ENCODE measurements around the gene STK32C.

Gene STK32C

DNA sequence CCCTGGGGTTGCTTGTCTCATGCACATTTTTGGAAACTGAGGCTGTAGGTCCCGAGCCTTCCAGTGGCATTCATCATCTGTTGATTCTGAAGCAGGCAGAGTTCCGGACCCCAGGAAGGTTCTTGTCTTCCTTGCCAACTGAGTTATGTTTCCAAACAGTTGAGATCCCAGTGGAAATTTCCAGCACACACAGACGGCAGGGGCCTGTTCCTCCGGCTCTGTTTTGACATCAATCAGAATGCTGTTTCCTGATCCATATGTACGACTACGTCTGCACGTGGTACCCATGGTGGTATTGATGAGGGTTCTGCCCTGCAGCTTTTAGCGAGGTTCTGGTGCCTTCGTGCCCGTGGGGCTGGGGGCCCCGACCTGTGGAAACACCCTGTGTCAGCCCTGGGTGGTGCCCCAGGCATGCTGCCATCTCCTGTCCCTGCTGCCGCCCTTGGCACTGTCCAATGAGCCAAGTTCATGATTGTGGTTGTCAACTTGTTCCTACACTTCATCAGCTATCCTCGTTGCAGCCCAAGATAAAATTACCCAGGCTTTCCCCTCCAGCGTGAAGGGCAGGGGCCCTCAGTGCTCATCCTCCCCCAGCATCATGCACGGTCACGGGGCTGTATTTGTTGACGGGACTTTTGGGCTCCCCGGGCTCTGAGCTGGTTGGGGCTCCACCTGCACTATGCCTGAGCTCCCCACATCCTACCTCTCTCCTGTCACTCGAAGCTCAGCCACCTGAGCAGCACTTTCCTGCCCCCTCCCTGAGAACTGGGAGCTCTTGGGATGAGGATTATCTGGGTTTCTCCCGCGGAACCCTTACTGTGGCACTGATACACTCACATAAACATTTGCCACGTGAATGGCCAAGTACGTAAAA lies 128.8 kb downstream of the STK32C start:
- no peak for DNase-seq

DNA sequence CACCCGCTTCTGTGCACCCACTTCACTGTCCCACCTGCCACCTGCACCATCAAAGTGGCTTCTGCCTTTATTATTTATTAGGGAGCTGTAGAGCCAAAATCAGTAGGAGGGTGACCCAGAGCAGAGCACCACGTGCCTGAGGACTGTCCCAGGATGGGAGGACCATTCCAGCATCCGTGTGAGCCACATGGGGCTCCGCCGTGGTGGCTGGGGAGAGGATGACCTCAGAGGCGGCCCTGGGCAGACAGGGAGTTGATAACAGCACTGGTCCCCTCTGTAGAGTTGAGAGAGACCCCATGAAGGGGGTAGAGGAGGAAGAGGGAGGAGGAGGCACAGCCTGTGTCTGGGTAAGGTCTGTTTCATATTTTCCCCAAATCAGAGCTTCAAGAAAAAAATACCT lies 129.7 kb downstream of the STK32C start:
- DNase-seq, result no peak

GRCh38 chr10:132176623-132177500 lies 130.9 kb downstream of the STK32C start:
- DNase-seq, result no peak

DNA sequence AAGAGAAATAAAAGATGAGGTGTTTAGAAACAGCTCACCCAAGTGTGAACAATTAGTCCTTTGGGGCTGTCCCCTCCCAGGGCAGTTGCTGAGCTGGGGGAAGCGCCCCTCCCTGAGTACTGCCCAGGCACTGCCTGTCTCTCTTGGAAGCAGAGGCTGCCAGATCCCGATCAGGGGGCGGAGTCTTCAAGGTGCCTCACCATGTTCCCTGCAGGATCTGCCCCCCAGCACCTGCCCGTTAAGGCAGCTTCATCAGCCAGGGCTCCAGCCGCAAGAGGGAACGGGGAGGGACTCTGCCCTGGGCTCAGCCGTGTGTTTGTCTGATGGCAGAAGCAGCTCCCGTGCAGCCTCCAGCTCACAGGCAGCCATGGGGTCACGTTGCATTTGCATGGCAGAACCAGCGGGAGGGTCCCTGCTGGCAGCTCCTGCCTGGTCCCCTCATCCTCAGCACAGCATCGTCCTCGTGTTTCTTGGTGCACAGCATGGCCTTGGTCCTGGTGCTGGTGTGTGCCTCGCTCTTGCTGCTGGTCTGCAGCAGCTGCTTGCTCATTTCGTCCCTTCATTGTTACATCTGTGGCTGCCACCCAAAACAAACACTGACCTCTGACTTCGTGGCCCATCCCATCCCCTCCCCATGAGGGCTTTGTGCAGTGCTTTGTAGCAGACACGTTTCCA lies 131.7 kb downstream of the STK32C start:
- DNase-seq, result no peak

- no peak for DNase-seq
These were observed 132.3 kb downstream of the STK32C start for GRCh38 chr10:132175408-132175807.

DNA sequence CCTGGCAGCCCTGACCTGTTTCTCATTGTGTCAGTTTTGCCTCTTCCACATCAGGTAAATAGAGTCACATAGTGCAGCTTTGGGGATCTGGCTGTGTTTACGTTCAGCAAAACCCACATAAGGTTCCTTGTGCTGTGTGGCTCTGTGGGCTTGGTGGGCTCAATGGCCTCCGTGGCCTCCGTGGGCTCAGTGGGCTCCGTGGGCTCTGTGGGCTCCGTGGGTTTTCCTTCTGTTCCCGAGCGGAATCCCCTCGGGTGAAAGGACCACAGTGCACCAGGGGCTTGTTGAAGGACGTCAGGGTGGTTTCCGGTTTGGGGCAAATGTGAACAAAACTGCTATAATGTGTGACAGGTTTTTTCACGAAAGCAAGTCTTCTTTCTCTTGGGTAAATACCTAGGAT lies 133.5 kb downstream of the STK32C start:
- no peak for DNase-seq

GRCh38 chr10:132173185-132173584 lies 134.6 kb downstream of the STK32C start:
- DNase-seq, result no peak

DNA sequence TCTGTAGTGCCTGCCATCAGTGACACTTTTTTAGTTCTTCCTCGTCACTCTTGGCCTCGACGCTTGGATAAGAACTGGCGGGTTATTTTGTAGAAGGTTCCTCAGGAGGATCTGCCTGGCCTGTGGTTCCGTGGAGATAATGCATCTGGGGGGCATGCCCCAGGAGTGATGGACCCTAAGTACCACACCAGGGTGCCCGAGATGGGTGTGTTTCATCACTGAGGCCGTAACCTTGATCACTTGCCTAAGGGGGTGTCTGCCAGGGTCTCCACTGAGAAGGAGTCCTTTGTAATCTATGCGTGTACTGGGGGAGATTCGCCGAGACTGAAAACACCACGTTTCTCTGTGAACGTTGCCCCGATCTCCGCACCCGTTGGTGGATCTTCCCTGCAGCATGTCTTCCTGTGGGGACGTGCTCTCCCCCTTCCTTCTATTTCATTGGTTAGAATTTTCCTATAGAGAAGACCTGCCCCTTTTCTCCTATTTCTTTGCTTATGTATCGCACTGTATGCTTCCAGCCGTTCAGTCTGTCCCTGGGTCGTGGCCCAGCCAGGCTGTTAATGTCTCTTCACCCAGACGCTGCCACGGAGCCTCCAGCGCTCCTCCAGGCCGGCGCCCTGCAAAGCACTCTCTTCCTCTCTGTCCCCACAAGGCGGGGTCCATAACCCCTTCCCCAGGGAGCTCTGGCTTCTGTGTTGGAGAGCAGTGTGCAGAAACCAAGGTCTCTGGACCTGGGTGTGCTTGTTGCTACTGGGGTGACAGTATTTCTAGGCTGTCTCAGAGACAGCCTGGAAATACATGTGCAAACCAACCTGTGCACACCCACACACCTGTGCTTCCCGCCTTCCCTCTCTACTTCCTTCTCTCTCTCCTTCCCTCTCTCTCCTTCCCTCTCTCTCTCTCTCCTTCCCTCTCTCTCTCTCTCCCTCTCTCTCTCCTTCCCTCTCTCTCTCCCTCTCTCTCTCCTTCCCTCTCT lies 135.4 kb downstream of the STK32C start:
- DNase-seq, result no peak

- no peak for DNase-seq
These were observed 137.0 kb downstream of the STK32C start for GRCh38 chr10:132170561-132171361.

GRCh38 chr10:132169766-132170560 lies 137.8 kb downstream of the STK32C start:
- no peak for DNase-seq

- DNase-seq, result no peak
These were observed 138.6 kb downstream of the STK32C start for GRCh38 chr10:132169031-132169765.

DNA sequence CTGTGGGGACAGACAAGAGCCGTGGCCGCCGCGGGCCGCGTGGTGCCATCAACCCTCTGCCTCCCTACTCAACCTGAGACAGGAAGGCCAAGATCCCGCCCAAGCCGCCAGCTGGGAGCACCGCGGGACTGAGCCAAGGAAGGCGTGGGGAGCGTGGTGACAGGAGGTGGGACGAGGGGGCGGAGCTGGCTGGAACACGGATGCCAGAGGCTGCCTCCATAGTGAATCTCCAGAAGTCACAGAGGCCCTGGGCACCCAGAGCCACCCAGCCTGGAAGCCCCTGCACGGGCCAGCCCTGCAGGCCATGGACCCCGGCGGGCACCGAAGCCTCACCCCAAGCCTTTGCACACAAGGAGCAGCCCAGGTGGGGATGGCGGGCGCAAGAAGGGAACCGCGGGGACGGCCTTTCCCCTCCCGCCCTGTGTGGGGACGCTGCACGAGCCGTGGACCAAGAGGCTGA lies 139.1 kb downstream of the STK32C start:
- no peak for DNase-seq

GRCh38 chr10:132167976-132168375 lies 139.8 kb downstream of the STK32C start:
- DNase-seq, result no peak

- DNase-seq, result no peak
These were observed 140.6 kb downstream of the STK32C start for GRCh38 chr10:132167041-132167674.

GRCh38 chr10:132166216-132166950 lies 141.4 kb downstream of the STK32C start:
- DNase-seq, result no peak

GRCh38 chr10:132165416-132165980 lies 142.3 kb downstream of the STK32C start:
- no peak for DNase-seq

DNA sequence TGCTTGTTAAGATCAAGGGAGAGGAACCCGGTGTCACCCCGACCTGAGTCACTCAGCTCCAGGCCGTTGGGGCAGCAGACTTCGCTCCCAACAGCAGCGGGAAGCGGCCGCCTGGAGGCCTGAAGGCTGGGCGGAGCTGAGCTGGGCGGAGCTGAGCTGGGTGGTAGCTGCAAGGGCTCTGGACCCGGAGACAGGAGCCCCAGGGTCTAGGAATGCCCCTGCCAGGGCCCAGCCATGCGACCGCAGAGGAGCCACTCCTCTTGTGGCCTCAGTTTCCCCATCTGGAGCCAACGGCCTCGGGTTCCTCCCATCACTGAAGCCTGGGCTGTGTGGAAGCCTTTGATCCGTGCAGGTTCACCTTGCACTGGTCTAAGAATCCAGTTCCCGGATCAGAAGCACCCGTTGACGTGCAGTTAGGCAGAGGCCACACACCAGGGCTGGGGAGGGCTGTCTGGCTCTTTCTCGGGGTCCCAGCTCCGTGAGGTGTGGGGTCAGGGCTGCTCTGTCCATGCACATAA lies 142.9 kb downstream of the STK32C start:
- no peak for DNase-seq
